Trophoblast cell (in vitro differentiated cells and primary cell): ENCODE measurements around the gene FLT3.

Experiments
- DNase-seq, 2 donors: peaks; one replicate each; pipeline ENCODE4 v3.0.0-alpha.2; 2016
- H2AFZ ChIP-seq: 2 replicates; pipeline ENCODE4 v1.6.1; 2013; ENCODE audit warnings: low read length, moderate library complexity, mild to moderate bottlenecking; ENCODE audit not compliant: insufficient read depth, poor library complexity
- H2AK5ac ChIP-seq: 2 replicates; pipeline ENCODE4 v1.6.1; 2013; ENCODE audit warnings: mild to moderate bottlenecking, low read length
- H2BK120ac ChIP-seq: 2 replicates; pipeline ENCODE4 v1.6.1; 2013; ENCODE audit warnings: low read length, mild to moderate bottlenecking, moderate library complexity; ENCODE audit not compliant: insufficient read depth, poor library complexity
- H2BK12ac ChIP-seq: 2 replicates; pipeline ENCODE4 v1.6.1; 2013; ENCODE audit warnings: mild to moderate bottlenecking, low read length, moderate library complexity
- H2BK5ac ChIP-seq: 2 replicates; pipeline ENCODE4 v1.6.1; 2013; ENCODE audit warnings: low read length, low read depth, moderate library complexity, mild to moderate bottlenecking; ENCODE audit not compliant: poor library complexity
- H3K14ac ChIP-seq: 2 replicates; pipeline ENCODE4 v1.6.1; 2013; ENCODE audit warnings: mild to moderate bottlenecking, low read length
- H3K18ac ChIP-seq: 2 replicates; pipeline ENCODE4 v1.6.1; 2013; ENCODE audit warnings: mild to moderate bottlenecking, low read length
- H3K23ac ChIP-seq: 2 replicates; pipeline ENCODE4 v1.6.1; 2013; ENCODE audit warnings: low read length
- H3K27ac ChIP-seq: 2 replicates; pipeline ENCODE4 v1.5.1; 2013; ENCODE audit warnings: low read depth, mild to moderate bottlenecking, inconsistent platforms, low read length, moderate library complexity
- H3K27me3 ChIP-seq: 2 replicates; pipeline ENCODE4 v1.6.1; 2013; ENCODE audit warnings: inconsistent platforms, mild to moderate bottlenecking, low read length, moderate library complexity; ENCODE audit not compliant: insufficient read depth
- H3K36me3 ChIP-seq, 2 experiments: 1 replicate in 1 of 2; 2 replicates in 1 of 2; pipeline ENCODE4 v1.6.1; 2013; ENCODE audit warnings: low read length in 2 of 2, mild to moderate bottlenecking in 2 of 2, moderate library complexity in 1 of 2; ENCODE audit not compliant: insufficient read depth in 2 of 2, control insufficient read depth in 1 of 2
- H3K4ac ChIP-seq: 2 replicates; pipeline ENCODE4 v1.6.1; 2013; ENCODE audit warnings: low read depth, mild to moderate bottlenecking, low read length, moderate library complexity
- H3K4me1 ChIP-seq, 2 experiments: 1 replicate in 1 of 2; 2 replicates in 1 of 2; pipeline ENCODE4 v1.6.1; 2013; ENCODE audit warnings: low read length in 2 of 2, mild to moderate bottlenecking in 2 of 2, moderate library complexity in 1 of 2; ENCODE audit not compliant: insufficient read depth in 2 of 2, control insufficient read depth in 1 of 2
- H3K4me2 ChIP-seq: 2 replicates; pipeline ENCODE4 v1.6.1; 2013; ENCODE audit warnings: inconsistent platforms, mild to moderate bottlenecking, low read length, moderate library complexity
- H3K4me3 ChIP-seq: 2 replicates; pipeline ENCODE4 v1.5.1; 2013; ENCODE audit warnings: mild to moderate bottlenecking, low read depth, low read length, inconsistent platforms
- H3K79me1 ChIP-seq: one replicate; pipeline ENCODE4 v1.6.1; 2013; ENCODE audit warnings: low read length
- H3K79me2 ChIP-seq: 2 replicates; pipeline ENCODE4 v1.6.1; 2013; ENCODE audit warnings: low read length, mild to moderate bottlenecking; ENCODE audit not compliant: control insufficient read depth, insufficient read depth, poor library complexity
- H3K9ac ChIP-seq: 2 replicates; pipeline ENCODE4 v1.6.1; 2013; ENCODE audit warnings: mild to moderate bottlenecking, low read length
- H3K9me3 ChIP-seq: 2 replicates; pipeline ENCODE4 v1.6.1; 2013; ENCODE audit warnings: low read depth, mild to moderate bottlenecking, control low read depth, inconsistent platforms, low read length; ENCODE audit not compliant: insufficient read depth
- H4K12ac ChIP-seq: 2 replicates; pipeline ENCODE4 v1.6.1; 2013; ENCODE audit warnings: low read depth, mild to moderate bottlenecking, low read length, moderate library complexity
- H4K8ac ChIP-seq: 2 replicates; pipeline ENCODE4 v1.6.1; 2013; ENCODE audit warnings: low read depth, mild to moderate bottlenecking, low read length, moderate library complexity
- H4K91ac ChIP-seq: one replicate; pipeline ENCODE4 v1.6.1; 2013; ENCODE audit warnings: low read depth, mild to moderate bottlenecking, low read length, moderate library complexity
- WGBS: extraction: QIAGEN DNeasy Blood & Tissue Kit; methylation state at CpG from one replicate; pipeline ENCODE4 v1.1.7; 2013; ENCODE audit warnings: missing lambda C conversion rate; ENCODE audit not compliant: insufficient read length, insufficient coverage; ENCODE audit errors: extremely low coverage; 5-methylcytosine and 5-hydroxymethylcytosine counted together

FLT3 gene

GRCh38 chr13:28049215-28049614 is 51.2 kb downstream of the FLT3 start:
- Histone ChIP-seq H3K14ac (no peak overlapping the region), H3K79me2 (no peaks in the 10 kb centered on the region), H3K9ac (no peak overlapping the region), H4K12ac (no peak overlapping the region), H2AK5ac (no peak overlapping the region), H3K79me1 (no peaks in the 10 kb centered on the region), H2BK5ac (no peak overlapping the region), H4K8ac (no peak overlapping the region), H3K9me3 (no peaks in the 10 kb centered on the region), H3K4me3 (no peak overlapping the region), H3K23ac (no peak overlapping the region), H2BK120ac (no peak overlapping the region), H2BK12ac (no peak overlapping the region), H3K4me1 (no peaks in the 10 kb centered on the region), H3K4ac (no peak overlapping the region), H3K27ac (no peak overlapping the region), H2AFZ (no peak overlapping the region), H3K18ac (no peak overlapping the region), H3K4me2 (no peak overlapping the region), H4K91ac (no peak overlapping the region), H3K36me3 (no peaks in the 10 kb centered on the region), H3K27me3 (no peaks in the 10 kb centered on the region)
- DNase-seq = no peak
- WGBS = no CpG with 5 or more reads among the region's 5 CpGs

- Histone ChIP-seq H3K4me3 (no peak overlapping the region), H3K27ac (no peak overlapping the region), H3K14ac (no peak overlapping the region), H2BK12ac (no peak overlapping the region), H3K23ac (no peak overlapping the region), H2AFZ (no peak overlapping the region), H3K4me1 (no peaks in the 10 kb centered on the region), H3K9ac (no peak overlapping the region), H3K79me2 (no peaks in the 10 kb centered on the region), H3K18ac (no peak overlapping the region), H3K79me1 (no peaks in the 10 kb centered on the region), H2BK5ac (no peak overlapping the region), H3K9me3 (no peaks in the 10 kb centered on the region), H4K12ac (no peak overlapping the region), H4K91ac (no peak overlapping the region), H4K8ac (no peak overlapping the region), H2AK5ac (no peak overlapping the region), H3K27me3 (no peaks in the 10 kb centered on the region), H2BK120ac (no peak overlapping the region), H3K36me3 (no peaks in the 10 kb centered on the region), H3K4me2 (no peak overlapping the region), H3K4ac (no peak overlapping the region)
- DNase-seq = no peak
- no CpG with 5 or more reads among the region's 6 CpGs for WGBS
Measured at GRCh38 chr13:28048768-28049167, 51.6 kb downstream of the FLT3 start.

GRCh38 chr13:28047757-28048388 is 52.5 kb downstream of the FLT3 start:
- no peak overlapping the region for H2BK120ac ChIP-seq
- no peak overlapping the region for H3K4ac ChIP-seq
- H2BK5ac ChIP-seq = no peak overlapping the region
- WGBS = no CpG with 5 or more reads among the region's 7 CpGs
- H2AFZ ChIP-seq = no peak overlapping the region
- no peak overlapping the region for H3K18ac ChIP-seq
- H4K8ac ChIP-seq = no peak overlapping the region
- no peaks in the 10 kb centered on the region for H3K36me3 ChIP-seq
- H2AK5ac ChIP-seq = no peak overlapping the region
- H3K27me3 ChIP-seq = no peaks in the 10 kb centered on the region
- no peak overlapping the region for H3K23ac ChIP-seq
- no peak overlapping the region for H3K14ac ChIP-seq
- H3K4me3 ChIP-seq = no peak overlapping the region
- no peak overlapping the region for H4K12ac ChIP-seq
- H3K27ac ChIP-seq = no peak overlapping the region
- H3K9ac ChIP-seq = no peak overlapping the region
- H3K4me1 ChIP-seq = no peaks in the 10 kb centered on the region
- DNase-seq = no peak
- no peaks in the 10 kb centered on the region for H3K79me2 ChIP-seq
- no peak overlapping the region for H3K4me2 ChIP-seq
- no peak overlapping the region for H4K91ac ChIP-seq
- H2BK12ac ChIP-seq = no peak overlapping the region
- H3K79me1 ChIP-seq = no peaks in the 10 kb centered on the region
- no peaks in the 10 kb centered on the region for H3K9me3 ChIP-seq

- Histone ChIP-seq H3K27ac (no peak overlapping the region), H3K79me2 (no peaks in the 10 kb centered on the region), H3K79me1 (no peaks in the 10 kb centered on the region), H3K4me1 (no peaks in the 10 kb centered on the region), H3K4me2 (no peak overlapping the region), H3K9ac (no peak overlapping the region), H3K9me3 (no peaks in the 10 kb centered on the region), H3K4me3 (no peak overlapping the region), H4K91ac (no peak overlapping the region), H3K14ac (no peak overlapping the region), H2BK12ac (no peak overlapping the region), H3K27me3 (no peaks in the 10 kb centered on the region), H3K18ac (no peak overlapping the region), H2BK120ac (no peak overlapping the region), H2BK5ac (no peak overlapping the region), H2AFZ (no peak overlapping the region), H4K8ac (no peak overlapping the region), H3K4ac (no peak overlapping the region), H2AK5ac (no peak overlapping the region), H3K23ac (no peak overlapping the region), H4K12ac (no peak overlapping the region), H3K36me3 (no peaks in the 10 kb centered on the region)
- whole genome bisulfite sequencing = no CpG with 5 or more reads among the region's 4 CpGs
- no peak for DNase-seq
Measured at GRCh38 chr13:28046981-28047380, 53.4 kb downstream of the FLT3 start.
